ENCODE measurements around the gene SYT7. TPM values are rescaled to one million over a fixed set of nuclear protein-coding genes. Genes with fewer than 3 reads are reported as not detected.

Gene SYT7
- total RNA-seq, 1 donor, result 0.43 TPM

GRCh38 chr11:61499816-61500491 lies 80.9 kb downstream of the SYT7 start:
- TF ChIP-seq CTCF (IDR thresholded peaks at IDR 0.05; ENCODE audit: insufficient read depth, low read depth, low read length), result no peak
- H3K4me3 ChIP-seq (ENCODE audit: low read depth, low read length), result no peak overlapping the region
- DNase-seq (ENCODE audit: low read depth), result no peak

DNA sequence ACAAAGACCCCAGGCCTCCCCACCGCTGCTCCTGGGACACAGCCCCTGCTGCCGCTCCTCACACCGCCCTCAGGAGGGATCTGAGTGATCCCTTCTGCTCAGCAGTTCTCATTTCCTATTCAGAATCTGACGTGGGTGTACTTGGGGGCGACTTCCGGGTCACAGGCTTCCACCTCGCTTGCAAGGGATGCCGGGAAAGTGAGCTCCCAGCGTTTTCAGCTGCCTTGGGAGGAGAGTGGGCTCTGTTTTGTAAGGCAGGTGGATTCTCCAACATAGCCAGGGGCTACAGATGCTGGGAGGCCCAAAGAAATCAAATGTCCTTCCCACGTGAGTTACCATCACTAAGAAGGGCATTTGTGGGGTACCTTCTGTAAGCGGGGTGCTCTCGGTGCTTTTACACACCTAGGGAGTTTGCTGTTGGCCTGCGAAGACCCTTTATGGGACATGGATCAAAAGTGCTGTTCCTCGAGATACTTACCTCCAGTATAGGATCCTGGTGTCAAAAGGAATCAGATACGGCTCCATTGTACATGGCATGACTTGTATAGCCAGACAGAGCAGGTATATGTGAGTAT lies 82.0 kb downstream of the SYT7 start:
- TF ChIP-seq CTCF (IDR thresholded peaks at IDR 0.05; ENCODE audit: insufficient read depth, low read depth, low read length), result no peak
- H3K4me3 ChIP-seq (ENCODE audit: low read depth, low read length), result no peak overlapping the region
- no peak for DNase-seq (ENCODE audit: low read depth)

DNA sequence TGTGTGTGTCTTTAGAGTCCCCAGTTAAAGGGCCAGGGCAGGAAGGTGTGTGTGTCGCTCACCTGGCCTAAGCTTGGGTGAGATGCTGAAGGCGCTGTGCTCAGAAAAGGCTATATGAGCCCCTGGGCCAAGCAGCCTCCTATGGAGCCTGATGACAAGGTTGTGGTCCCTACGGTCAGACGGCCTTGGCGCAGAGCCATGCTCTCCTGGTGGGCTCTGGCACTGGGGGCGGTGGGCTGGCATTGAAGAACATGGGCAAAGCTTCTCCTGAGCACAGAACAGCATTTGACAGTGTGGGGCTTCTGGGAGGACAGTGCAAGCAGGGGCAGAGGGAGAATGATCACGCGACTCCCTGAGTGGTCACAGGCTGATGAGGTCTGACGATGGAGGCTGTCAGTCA lies 83.0 kb downstream of the SYT7 start:
- no peak for TF ChIP-seq CTCF (IDR thresholded peaks at IDR 0.05; ENCODE audit: insufficient read depth, low read depth, low read length)
- DNase-seq (ENCODE audit: low read depth), result no peak
- no peak overlapping the region for H3K4me3 ChIP-seq (ENCODE audit: low read depth, low read length)

- no peak for TF ChIP-seq CTCF (IDR thresholded peaks at IDR 0.05; ENCODE audit: insufficient read depth, low read depth, low read length)
- no peak for DNase-seq (ENCODE audit: low read depth)
- no peak overlapping the region for H3K4me3 ChIP-seq (ENCODE audit: low read depth, low read length)
Measured at GRCh38 chr11:61497473-61497872, 83.4 kb downstream of the SYT7 start.

GRCh38 chr11:61496602-61497400 lies 84.1 kb downstream of the SYT7 start:
- H3K4me3 ChIP-seq (ENCODE audit: low read depth, low read length), result no peak overlapping the region
- no peak for DNase-seq (ENCODE audit: low read depth)
- no peak for TF ChIP-seq CTCF (IDR thresholded peaks at IDR 0.05; ENCODE audit: insufficient read depth, low read depth, low read length)

DNA sequence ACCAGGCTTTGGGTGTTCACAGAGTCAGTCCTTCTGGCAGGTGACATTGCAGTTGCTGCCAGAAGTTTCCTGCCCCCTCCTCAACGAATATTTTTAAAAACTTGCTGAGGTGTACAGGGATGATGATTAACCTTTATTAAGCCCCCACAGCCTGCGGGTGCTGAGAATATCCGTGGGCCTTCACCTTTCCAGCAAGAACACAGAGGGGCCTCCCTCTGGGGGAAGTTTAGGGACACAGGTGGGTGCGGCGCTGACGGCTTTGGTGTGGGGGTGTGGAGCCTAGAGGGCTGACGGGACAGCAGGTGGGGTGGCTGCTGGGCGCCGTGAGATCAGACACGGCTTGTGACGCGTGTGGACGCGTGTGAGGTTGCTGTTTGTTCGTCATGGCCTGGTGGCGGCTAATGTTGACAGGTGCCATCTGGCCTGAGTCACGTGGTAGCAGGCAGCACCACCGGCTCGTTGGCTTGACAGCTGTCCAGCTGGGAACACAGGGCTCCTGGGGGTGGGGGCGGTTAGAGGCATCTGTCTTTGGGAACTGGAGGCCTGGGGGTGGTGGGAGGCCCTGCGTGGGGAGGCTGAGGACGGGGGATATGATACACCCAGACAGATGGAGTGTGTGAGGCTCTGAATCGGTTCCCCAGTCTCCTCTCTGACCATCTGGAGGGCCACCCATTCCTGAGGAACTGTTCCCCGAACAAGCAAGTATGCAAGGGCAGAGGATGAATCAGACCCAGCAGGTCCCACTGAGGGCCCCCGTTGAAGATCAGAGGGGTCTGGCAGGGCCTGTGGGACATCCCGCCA lies 84.9 kb downstream of the SYT7 start:
- no peak for DNase-seq (ENCODE audit: low read depth)
- TF ChIP-seq CTCF (IDR thresholded peaks at IDR 0.05; ENCODE audit: insufficient read depth, low read depth, low read length), result no peak
- no peak overlapping the region for H3K4me3 ChIP-seq (ENCODE audit: low read depth, low read length)
